Lower leg skin (tissue), 3 donors: Measurements from ENCODE around the gene ACVRL1.

Experiments
- CTCF ChIP-seq, 3 donors: fragments of 450-650 bp; IDR thresholded peaks; one replicate each; pipeline ENCODE4 v1.5.1; 2016; ENCODE audit warnings: antibody characterized with exemption in 3 of 3, mild to moderate bottlenecking in 3 of 3, moderate library complexity in 2 of 3
- POLR2A ChIP-seq, 2 donors: fragments of 450-650 bp; IDR thresholded peaks; one replicate each; pipeline ENCODE4 v1.6.1; 2016 to 2017; ENCODE audit warnings: antibody characterized with exemption in 2 of 2, mild to moderate bottlenecking in 1 of 2, moderate library complexity in 1 of 2

- TF ChIP-seq POLR2A (IDR thresholded peaks at IDR 0.05) (no peak), CTCF (IDR thresholded peaks at IDR 0.05) (no peak)
These were observed 31.4 kb downstream of the ACVRL1 start for GRCh38 chr12:51938726-51939125.
